RWPE2 (cell line): ENCODE measurements around the gene CR1L.
A peak's percentile ranks its signal among the peaks of the same experiment; 100 is the strongest.

Source experiments
- ATAC-seq: fragments of 200-7000 bp; cut with Tn5 transposase; 3 replicates; pipeline ENCODE4 v1.9.1; 2021; ENCODE audit warnings: low read depth
- DNase-seq: peaks from one replicate; pipeline ENCODE4 v3.0.0-alpha.2; 2020; ENCODE audit warnings: low spot score
- H3K27ac ChIP-seq: fragments of 450-650 bp; 2 replicates; pipeline ENCODE4 v1.5.1; 2017; ENCODE audit warnings: mild to moderate bottlenecking; ENCODE audit not compliant: poor library complexity, severe bottlenecking
- H3K27me3 ChIP-seq: fragments of 250-450 bp; sonication (Bioruptor Pico); 2 replicates; pipeline ENCODE4 v1.5.1; 2021; ENCODE audit warnings: mild to moderate bottlenecking, moderate library complexity; ENCODE audit not compliant: insufficient read depth, poor library complexity, severe bottlenecking
- H3K36me3 ChIP-seq: fragments of 250-450 bp; sonication (Bioruptor Pico); 2 replicates; pipeline ENCODE4 v1.5.1; 2020; ENCODE audit warnings: low read depth, mild to moderate bottlenecking, moderate library complexity
- H3K4me1 ChIP-seq: fragments of 250-450 bp; sonication (Bioruptor Pico); 2 replicates; pipeline ENCODE4 v1.5.1; 2021; ENCODE audit warnings: mild to moderate bottlenecking, moderate library complexity; ENCODE audit not compliant: insufficient read depth, poor library complexity, severe bottlenecking
- H3K4me3 ChIP-seq: fragments of 250-450 bp; sonication (Bioruptor Pico); 2 replicates; pipeline ENCODE4 v1.5.1; 2021; ENCODE audit warnings: mild to moderate bottlenecking, moderate library complexity; ENCODE audit not compliant: severe bottlenecking
- H3K9me3 ChIP-seq: fragments of 250-450 bp; sonication (Bioruptor Pico); 2 replicates; pipeline ENCODE4 v1.5.1; 2021; ENCODE audit warnings: mild to moderate bottlenecking, moderate library complexity; ENCODE audit not compliant: severe bottlenecking
- TF ChIP-seq, protein P1 (sequence below): fragments of 450-650 bp; IDR thresholded peaks from one replicate; pipeline ENCODE4 v1.5.1; 2017; ENCODE audit warnings: mild to moderate bottlenecking, moderate library complexity; ENCODE audit not compliant: poor library complexity, severe bottlenecking

The CR1L gene

DNA sequence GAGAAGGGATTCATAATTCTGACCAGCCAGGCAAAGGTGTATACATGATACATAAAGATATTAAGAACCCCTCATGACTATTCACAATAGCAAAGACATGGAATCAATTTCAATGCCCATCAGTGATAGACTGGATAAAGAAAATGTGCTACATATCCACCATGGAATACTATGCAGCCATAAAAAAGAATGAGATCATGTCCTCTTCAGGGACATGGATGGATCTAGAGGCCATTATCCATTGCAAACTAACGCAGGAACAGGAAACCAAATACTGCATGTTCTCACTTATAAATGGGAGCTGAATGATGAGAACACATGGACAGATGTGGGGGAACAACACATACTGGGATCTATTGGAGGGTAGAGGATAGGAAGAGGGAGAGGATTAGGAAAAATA is 21.4 kb downstream of the CR1L start:
- no peaks in the 10 kb centered on the region for H3K4me1 ChIP-seq
- H3K27ac ChIP-seq, result no peak overlapping the region
- TF ChIP-seq, protein P1, sequence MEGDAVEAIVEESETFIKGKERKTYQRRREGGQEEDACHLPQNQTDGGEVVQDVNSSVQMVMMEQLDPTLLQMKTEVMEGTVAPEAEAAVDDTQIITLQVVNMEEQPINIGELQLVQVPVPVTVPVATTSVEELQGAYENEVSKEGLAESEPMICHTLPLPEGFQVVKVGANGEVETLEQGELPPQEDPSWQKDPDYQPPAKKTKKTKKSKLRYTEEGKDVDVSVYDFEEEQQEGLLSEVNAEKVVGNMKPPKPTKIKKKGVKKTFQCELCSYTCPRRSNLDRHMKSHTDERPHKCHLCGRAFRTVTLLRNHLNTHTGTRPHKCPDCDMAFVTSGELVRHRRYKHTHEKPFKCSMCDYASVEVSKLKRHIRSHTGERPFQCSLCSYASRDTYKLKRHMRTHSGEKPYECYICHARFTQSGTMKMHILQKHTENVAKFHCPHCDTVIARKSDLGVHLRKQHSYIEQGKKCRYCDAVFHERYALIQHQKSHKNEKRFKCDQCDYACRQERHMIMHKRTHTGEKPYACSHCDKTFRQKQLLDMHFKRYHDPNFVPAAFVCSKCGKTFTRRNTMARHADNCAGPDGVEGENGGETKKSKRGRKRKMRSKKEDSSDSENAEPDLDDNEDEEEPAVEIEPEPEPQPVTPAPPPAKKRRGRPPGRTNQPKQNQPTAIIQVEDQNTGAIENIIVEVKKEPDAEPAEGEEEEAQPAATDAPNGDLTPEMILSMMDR, result no peak
- no peaks in the 10 kb centered on the region for H3K9me3 ChIP-seq
- H3K4me3 ChIP-seq, result no peak overlapping the region
- no peak for ATAC-seq
- no peaks in the 10 kb centered on the region for H3K36me3 ChIP-seq
- no peak for DNase-seq
- peaks cover 35% of the 10 kb centered on the region for H3K27me3 ChIP-seq

DNA sequence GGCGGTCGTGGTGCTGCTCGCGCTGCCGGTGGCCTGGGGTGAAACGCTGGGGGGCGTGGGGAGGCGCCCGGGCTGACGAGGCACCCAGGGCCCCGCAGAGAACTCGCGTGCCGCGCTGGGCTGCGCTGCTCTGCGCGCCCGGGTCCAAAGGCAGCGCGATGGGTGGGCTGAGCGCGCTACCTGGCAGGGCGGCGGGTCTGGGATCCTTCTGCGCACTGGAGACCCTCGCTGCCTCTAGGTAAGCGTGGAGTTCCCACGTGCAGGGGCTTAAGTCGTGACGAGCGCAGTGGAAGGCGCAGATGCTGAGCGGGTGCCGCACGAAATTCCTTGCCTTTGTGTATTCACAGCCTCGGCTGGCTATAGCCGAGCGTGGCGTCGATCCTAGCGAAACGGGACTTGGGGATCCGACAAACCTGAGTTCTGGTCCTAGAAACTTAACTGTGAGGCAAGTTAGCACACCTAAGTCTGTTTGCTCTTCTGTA is 24.6 kb downstream of the CR1L start:
- TF ChIP-seq, protein P1, result no peak
- no peak overlapping the region for H3K4me3 ChIP-seq
- H3K27me3 ChIP-seq, result peaks cover 50% of the 10 kb centered on the region
- H3K4me1 ChIP-seq, result no peaks in the 10 kb centered on the region
- H3K36me3 ChIP-seq, result no peaks in the 10 kb centered on the region
- H3K9me3 ChIP-seq, result no peaks in the 10 kb centered on the region
- ATAC-seq, result no peak
- no peak overlapping the region for H3K27ac ChIP-seq
- no peak for DNase-seq

DNA sequence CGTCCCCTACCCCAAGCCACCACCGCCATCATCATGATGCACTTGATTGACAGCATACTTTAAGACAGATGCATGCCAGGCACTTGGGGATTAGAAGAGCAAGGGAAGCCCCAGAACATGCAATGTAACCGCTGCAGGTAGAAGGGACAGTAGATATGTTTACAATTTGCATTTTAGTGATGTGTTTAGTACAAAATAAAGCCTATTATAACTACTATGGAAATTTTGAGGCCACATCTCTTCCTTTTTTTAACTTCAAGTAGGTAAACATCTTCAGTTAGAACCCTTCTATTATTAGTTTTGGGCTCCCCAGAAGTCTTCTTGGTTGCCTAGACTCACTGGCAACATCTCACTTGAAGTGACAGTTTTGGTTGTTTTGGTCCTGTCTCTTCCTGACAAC is 25.3 kb downstream of the CR1L start:
- H3K9me3 ChIP-seq, result no peaks in the 10 kb centered on the region
- no peaks in the 10 kb centered on the region for H3K36me3 ChIP-seq
- TF ChIP-seq, protein P1, result no peak
- ATAC-seq, result no peak
- peaks cover 50% of the 10 kb centered on the region for H3K27me3 ChIP-seq
- no peak overlapping the region for H3K4me3 ChIP-seq
- no peak for DNase-seq
- H3K27ac ChIP-seq, result no peak overlapping the region
- H3K4me1 ChIP-seq, result no peaks in the 10 kb centered on the region

DNA sequence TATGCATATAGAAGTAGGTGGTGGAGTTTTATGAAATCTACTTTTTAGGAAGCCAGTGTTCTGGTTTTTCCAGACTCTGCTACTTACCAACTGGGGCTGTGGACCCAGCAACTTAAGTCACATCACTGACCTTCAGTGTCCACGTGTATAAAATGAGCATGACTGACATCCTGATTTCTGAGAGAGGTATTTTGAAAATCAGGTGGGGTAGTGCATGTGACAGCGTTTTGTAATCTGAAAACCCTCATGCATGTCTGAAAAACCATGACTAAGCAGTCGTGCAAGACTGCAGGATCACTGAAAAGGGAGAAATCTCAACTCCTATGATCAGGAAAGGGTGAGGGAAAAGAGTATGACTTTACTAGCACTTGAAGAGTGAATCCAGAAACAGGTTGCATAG is 26.1 kb downstream of the CR1L start:
- Histone ChIP-seq H3K9me3 (no peaks in the 10 kb centered on the region), H3K27ac (no peak overlapping the region), H3K36me3 (no peaks in the 10 kb centered on the region), H3K4me1 (no peaks in the 10 kb centered on the region), H3K27me3 (peaks cover 50% of the 10 kb centered on the region), H3K4me3 (no peak overlapping the region)
- DNase-seq, result no peak
- no peak for ATAC-seq
- TF ChIP-seq, protein P1, result no peak

DNA sequence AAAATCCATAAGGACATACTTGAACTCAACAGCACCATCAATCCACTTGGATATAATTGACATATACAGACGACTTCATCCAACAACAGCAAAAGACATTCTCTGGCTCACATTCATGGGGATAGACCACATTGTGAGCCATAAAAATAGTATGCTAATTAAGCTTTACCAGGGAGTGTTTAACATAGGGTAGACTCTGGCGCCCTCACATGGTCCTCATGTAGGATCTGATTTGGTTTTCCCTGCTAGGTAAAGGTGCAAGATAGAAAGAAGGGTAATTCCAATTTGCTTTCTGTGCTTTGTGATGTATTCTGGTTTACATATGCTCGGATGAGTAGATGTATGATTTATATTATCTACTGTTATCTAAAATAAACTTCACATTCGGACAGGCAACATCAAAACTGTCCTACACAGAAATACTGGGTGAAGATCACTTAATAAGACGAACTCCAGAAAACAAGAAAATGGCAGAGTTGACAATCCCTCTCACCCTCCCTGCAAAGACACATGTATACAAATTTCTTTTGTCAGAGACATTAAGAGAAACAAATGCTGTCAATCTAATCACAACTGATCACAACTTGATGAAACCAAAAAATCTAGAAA is 27.7 kb downstream of the CR1L start:
- no peak overlapping the region for H3K4me3 ChIP-seq
- H3K27me3 ChIP-seq, result peaks cover 46% of the 10 kb centered on the region
- DNase-seq (no peak), ATAC-seq (peak; percentile 72; the same call in 2 of the 3 replicates)
- H3K36me3 ChIP-seq, result no peaks in the 10 kb centered on the region
- H3K27ac ChIP-seq, result no peak overlapping the region
- TF ChIP-seq, protein P1, result peak; percentile 58
- H3K4me1 ChIP-seq, result no peaks in the 10 kb centered on the region
- H3K9me3 ChIP-seq, result no peaks in the 10 kb centered on the region
